Caco-2 (cell line): ENCODE measurements around the gene RYR1. TPM values are rescaled to one million over a fixed set of nuclear protein-coding genes. Genes with fewer than 3 reads are reported as not detected.

Experiments
- BruUV-seq: library from RNA; stranded (reverse); fragments of 400-500 nt; replicated peaks from 2 replicates; lab custom pipeline; 2021; lab: Mats Ljungman, UMichigan
- CTCF ChIA-PET: fragments of 300-600 bp; sonication (Branson Sonifier 250); formaldehyde crosslinking; loops from one replicate; lab custom pipeline; 2022; ENCODE audit warnings: antibody characterized with exemption; lab: Charles Lee
- POLR2A ChIA-PET: fragments of 300-600 bp; sonication (Branson Sonifier 250); formaldehyde crosslinking; loops from one replicate; lab custom pipeline; 2022; ENCODE audit warnings: antibody characterized with exemption; lab: Charles Lee
- DNase-seq, 2 experiments: peaks; one replicate each; pipeline versions ENCODE4 v3.0.0 to v3.0.0-alpha.2; 2020 to 2022
- H3K27me3 ChIP-seq: replicated peaks from 2 replicates; pipeline ENCODE4 v1.6.0; 2011; ENCODE audit warnings: low read length; ENCODE audit not compliant: control insufficient read depth, insufficient read depth
- H3K36me3 ChIP-seq: 2 replicates; pipeline ENCODE4 v1.5.1; 2011; ENCODE audit warnings: low read length; ENCODE audit not compliant: control insufficient read depth, insufficient read depth
- H3K4me1 ChIP-seq: fragments of 250-450 bp; sonication (Bioruptor Pico); 2 replicates; pipeline ENCODE4 v1.5.1; 2020; ENCODE audit warnings: mild to moderate bottlenecking
- H3K4me3 ChIP-seq: 2 replicates; pipeline ENCODE4 v1.5.1; 2011; ENCODE audit warnings: low read depth, mild to moderate bottlenecking, control low read depth, low read length
- H3K9me3 ChIP-seq: fragments of 250-450 bp; sonication (Bioruptor Pico); 2 replicates; pipeline ENCODE4 v1.5.1; 2020; ENCODE audit warnings: mild to moderate bottlenecking, moderate library complexity
- H3K27ac Mint-ChIP-seq: one replicate; pipeline ENCODE4 v1.8.0; 2022; ENCODE audit warnings: mixed read lengths; ENCODE audit not compliant: unreplicated experiment
- H3K27me3 Mint-ChIP-seq: one replicate; pipeline ENCODE4 v1.8.0; 2022; ENCODE audit warnings: mixed read lengths; ENCODE audit not compliant: insufficient read depth, unreplicated experiment
- H3K36me3 Mint-ChIP-seq: one replicate; pipeline ENCODE4 v1.8.0; 2022; ENCODE audit warnings: mild to moderate bottlenecking, mixed read lengths; ENCODE audit not compliant: insufficient read depth, unreplicated experiment
- H3K4me1 Mint-ChIP-seq: one replicate; pipeline ENCODE4 v1.8.0; 2022; ENCODE audit warnings: low read depth, mixed read lengths; ENCODE audit not compliant: unreplicated experiment
- H3K4me3 Mint-ChIP-seq: one replicate; pipeline ENCODE4 v1.8.0; 2022; ENCODE audit warnings: mild to moderate bottlenecking, moderate library complexity, mixed read lengths; ENCODE audit not compliant: unreplicated experiment
- H3K9me3 Mint-ChIP-seq: one replicate; pipeline ENCODE4 v1.8.0; 2022; ENCODE audit warnings: mixed read lengths; ENCODE audit not compliant: unreplicated experiment
- intact Hi-C: fragments of 100-400 bp; cut with micrococcal nuclease; formaldehyde crosslinking; loops from one replicate; pipeline ENCODE4 v1.10.0; 2022; ENCODE audit not compliant: unreplicated experiment
- total RNA-seq: library from RNA; stranded (reverse); gene quantifications from 2 replicates; pipeline ENCODE4 v1.2.3, GENCODE V29; 2022
- TF ChIP-seq, protein P1 (sequence below), 2 experiments: fragments of 200-600 bp in 1 of 2; IDR thresholded peaks; 1 replicate in 1 of 2; 2 replicates in 1 of 2; pipeline versions ENCODE4 v1.5.1 to v1.8.0; 2011 to 2022; ENCODE audit warnings: antibody characterized with exemption in 1 of 2, control low read depth in 1 of 2, inconsistent platforms in 1 of 2, low read depth in 1 of 2, low read length in 1 of 2, mild to moderate bottlenecking in 1 of 2, moderate library complexity in 1 of 2; ENCODE audit not compliant: insufficient read depth in 1 of 2, severe bottlenecking in 1 of 2, unreplicated experiment in 1 of 2

The RYR1 gene
- total RNA-seq, 1 experiment from 2014 or later: 5.6 TPM

DNA sequence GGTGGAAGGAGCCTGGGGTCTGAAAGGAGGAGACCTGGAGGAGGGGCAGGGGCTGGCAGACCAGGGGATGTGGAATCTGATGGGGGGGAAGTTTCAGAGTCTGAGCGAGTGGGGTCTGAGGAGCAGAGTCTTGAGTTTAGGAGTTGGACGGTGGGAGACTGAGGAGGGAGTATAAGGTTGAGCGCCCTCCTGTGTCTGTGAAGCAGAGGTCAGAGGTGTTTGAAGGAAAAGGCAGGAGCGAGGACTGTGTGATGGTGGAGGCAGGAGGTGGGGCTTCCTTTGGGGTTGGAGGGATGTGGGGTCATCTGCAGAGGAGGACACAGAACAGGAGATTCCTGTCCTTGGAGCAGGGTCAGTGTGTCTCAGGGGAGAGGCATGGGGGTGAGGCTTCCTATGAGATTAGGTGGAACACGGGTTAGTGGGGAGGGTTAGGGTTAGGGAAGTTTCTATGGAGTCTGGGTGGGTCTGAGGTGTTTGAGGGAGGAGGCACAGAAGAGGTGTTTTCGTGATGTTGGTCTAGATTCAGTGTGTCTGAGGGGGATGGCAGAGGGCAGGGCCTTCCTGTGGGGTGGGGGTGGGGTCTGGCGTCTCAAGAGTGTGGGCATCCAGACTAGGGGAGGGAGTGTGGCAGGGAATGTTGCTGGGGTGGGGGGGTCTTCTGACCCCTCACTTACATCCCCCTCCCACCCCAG is 8.3 kb downstream of the RYR1 start:
- no peak overlapping the region for H3K4me3 Mint-ChIP-seq
- H3K36me3 ChIP-seq: no peaks in the 10 kb centered on the region
- ChIA-PET POLR2A (no interaction called here), CTCF (no interaction called here)
- H3K4me3 ChIP-seq: no peak overlapping the region
- H3K27me3 Mint-ChIP-seq: peaks cover 15% of the 10 kb centered on the region
- H3K36me3 Mint-ChIP-seq: no peaks in the 10 kb centered on the region
- no peak overlapping the region for H3K27ac Mint-ChIP-seq
- TF ChIP-seq, protein P1, sequence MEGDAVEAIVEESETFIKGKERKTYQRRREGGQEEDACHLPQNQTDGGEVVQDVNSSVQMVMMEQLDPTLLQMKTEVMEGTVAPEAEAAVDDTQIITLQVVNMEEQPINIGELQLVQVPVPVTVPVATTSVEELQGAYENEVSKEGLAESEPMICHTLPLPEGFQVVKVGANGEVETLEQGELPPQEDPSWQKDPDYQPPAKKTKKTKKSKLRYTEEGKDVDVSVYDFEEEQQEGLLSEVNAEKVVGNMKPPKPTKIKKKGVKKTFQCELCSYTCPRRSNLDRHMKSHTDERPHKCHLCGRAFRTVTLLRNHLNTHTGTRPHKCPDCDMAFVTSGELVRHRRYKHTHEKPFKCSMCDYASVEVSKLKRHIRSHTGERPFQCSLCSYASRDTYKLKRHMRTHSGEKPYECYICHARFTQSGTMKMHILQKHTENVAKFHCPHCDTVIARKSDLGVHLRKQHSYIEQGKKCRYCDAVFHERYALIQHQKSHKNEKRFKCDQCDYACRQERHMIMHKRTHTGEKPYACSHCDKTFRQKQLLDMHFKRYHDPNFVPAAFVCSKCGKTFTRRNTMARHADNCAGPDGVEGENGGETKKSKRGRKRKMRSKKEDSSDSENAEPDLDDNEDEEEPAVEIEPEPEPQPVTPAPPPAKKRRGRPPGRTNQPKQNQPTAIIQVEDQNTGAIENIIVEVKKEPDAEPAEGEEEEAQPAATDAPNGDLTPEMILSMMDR (IDR thresholded peaks at IDR 0.05; ENCODE audit: insufficient read depth in 1 of 2, low read depth in 1 of 2, low read length in 1 of 2, severe bottlenecking in 1 of 2, unreplicated experiment in 1 of 2): peak in 1 of 2 experiments; percentile 28
- BruUV-seq: no TSS peak
- no peaks in the 10 kb centered on the region for H3K27me3 ChIP-seq
- H3K9me3 ChIP-seq: no peaks in the 10 kb centered on the region
- DNase-seq: peak in 1 of 2 experiments; percentile 28
- no peaks in the 10 kb centered on the region for H3K9me3 Mint-ChIP-seq
- no peaks in the 10 kb centered on the region for H3K4me1 Mint-ChIP-seq
- H3K4me1 ChIP-seq: no peaks in the 10 kb centered on the region
- intact Hi-C loops: loop anchor here (1.0 kb wide), 1 partner anchor 39 kb away; the partner anchor contains the start of gene FAM98C

DNA sequence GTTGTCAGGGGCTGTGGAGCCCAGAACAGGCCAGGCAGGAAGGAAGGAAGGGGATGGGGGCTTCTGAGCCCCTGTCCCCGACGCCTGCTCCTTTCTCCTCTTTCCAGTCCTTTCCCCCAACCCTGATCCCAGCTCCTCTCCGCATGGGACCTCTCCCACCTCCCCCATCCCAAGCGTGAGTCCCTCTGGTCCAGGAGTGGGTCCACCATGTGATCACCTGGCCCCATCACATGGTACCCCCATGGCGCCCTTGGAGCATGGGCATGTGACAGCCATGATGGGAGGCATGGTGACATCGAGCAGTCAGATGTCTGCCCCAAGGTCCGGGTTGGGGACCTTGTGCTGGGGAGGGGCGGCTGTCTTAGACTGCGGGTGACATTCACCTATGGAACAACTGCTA is 9.2 kb downstream of the RYR1 start:
- no TSS peak for BruUV-seq
- CTCF ChIA-PET: no interaction called here
- intact Hi-C loops: no loop called here

DNA sequence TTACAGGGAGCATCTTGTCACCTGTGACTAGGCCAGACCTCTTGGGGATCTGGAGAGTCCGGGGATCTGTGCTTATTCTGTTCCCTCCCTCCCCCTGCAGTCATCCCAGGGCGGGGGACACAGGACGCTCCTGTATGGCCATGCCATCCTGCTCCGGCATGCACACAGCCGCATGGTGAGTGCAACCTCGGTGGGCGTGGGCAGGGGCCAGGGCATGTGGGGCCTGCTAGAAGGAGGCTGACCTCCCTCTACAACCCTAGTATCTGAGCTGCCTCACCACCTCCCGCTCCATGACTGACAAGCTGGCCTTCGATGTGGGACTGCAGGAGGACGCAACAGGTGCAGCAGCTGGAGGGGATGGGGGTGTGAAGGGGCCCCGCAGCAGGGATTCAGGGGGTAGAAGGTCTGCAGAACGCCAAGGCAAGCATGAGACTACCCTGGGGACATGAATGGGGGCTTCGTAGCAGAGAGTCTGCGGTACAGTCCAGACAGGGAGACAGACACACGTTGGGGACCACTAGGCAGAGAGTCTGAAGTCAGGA is 10.0 kb downstream of the RYR1 start:
- POLR2A ChIA-PET: no interaction called here
- no peak overlapping the region for H3K27ac Mint-ChIP-seq

More for the DNA sequence above, 9.2 kb downstream of the RYR1 start:
- H3K4me3 Mint-ChIP-seq: no peak overlapping the region
- H3K27ac Mint-ChIP-seq: no peak overlapping the region
- no peak overlapping the region for H3K4me3 ChIP-seq
- H3K27me3 ChIP-seq: no peaks in the 10 kb centered on the region
- H3K4me1 Mint-ChIP-seq: no peaks in the 10 kb centered on the region
- no peaks in the 10 kb centered on the region for H3K4me1 ChIP-seq
- H3K9me3 Mint-ChIP-seq: no peaks in the 10 kb centered on the region
- POLR2A ChIA-PET: no interaction called here
- no peaks in the 10 kb centered on the region for H3K9me3 ChIP-seq
- no peaks in the 10 kb centered on the region for H3K36me3 Mint-ChIP-seq
- H3K27me3 Mint-ChIP-seq: peaks cover 15% of the 10 kb centered on the region
- no peaks in the 10 kb centered on the region for H3K36me3 ChIP-seq
- no peak for DNase-seq
- TF ChIP-seq, protein P1 (IDR thresholded peaks at IDR 0.05; ENCODE audit: insufficient read depth in 1 of 2, low read depth in 1 of 2, low read length in 1 of 2, severe bottlenecking in 1 of 2, unreplicated experiment in 1 of 2): no peak

More for the DNA sequence above, 10.0 kb downstream of the RYR1 start:
- H3K9me3 Mint-ChIP-seq: no peaks in the 10 kb centered on the region
- intact Hi-C loops: no loop called here
- no peaks in the 10 kb centered on the region for H3K4me1 ChIP-seq
- no peak overlapping the region for H3K4me3 ChIP-seq
- H3K4me3 Mint-ChIP-seq: no peak overlapping the region
- peaks cover 15% of the 10 kb centered on the region for H3K27me3 Mint-ChIP-seq
- no peaks in the 10 kb centered on the region for H3K4me1 Mint-ChIP-seq
- no peaks in the 10 kb centered on the region for H3K36me3 Mint-ChIP-seq
- CTCF ChIA-PET: interaction anchor here (0.6 to 1.0 kb wide), 2 partner anchors 41 to 284 kb away, joined by 3 to 5 read pairs; partner anchors contain the start of gene FAM98C
- no peaks in the 10 kb centered on the region for H3K9me3 ChIP-seq
- no TSS peak for BruUV-seq
- H3K36me3 ChIP-seq: no peaks in the 10 kb centered on the region
- no peak for DNase-seq
- TF ChIP-seq, protein P1 (IDR thresholded peaks at IDR 0.05; ENCODE audit: insufficient read depth in 1 of 2, low read depth in 1 of 2, low read length in 1 of 2, severe bottlenecking in 1 of 2, unreplicated experiment in 1 of 2): no peak
- no peaks in the 10 kb centered on the region for H3K27me3 ChIP-seq
